ENCODE data around the gene MBNL2.

- TF ChIP-seq CTCF (IDR thresholded peaks at IDR 0.05; ENCODE audit: low read length): no peak
- no peak for TF ChIP-seq EZH2 (optimal IDR thresholded peaks at IDR 0.05; ENCODE audit: low read depth, low read length)
Observed at GRCh38 chr13:97327086-97327485, 105.0 kb downstream of the MBNL2 start.

All from MM.1S (cell line).